SK-N-SH (cell line): Measurements from ENCODE around the gene TCEAL5. TPM values are rescaled to one million over a fixed set of nuclear protein-coding genes. Genes with fewer than 3 reads are reported as not detected.
"Not testable (repeated sequence)": the region's sequence is repeated elsewhere in the genome, so short reads cannot be mapped to it uniquely, and the experiment has no call there.

Experiments used
- CTCF ChIA-PET: fragments of 300-600, 350-600 bp; formaldehyde crosslinking; extraction: SDS; loops from one replicate; lab custom pipeline; 2021; lab: Yijun Ruan, JAX
- POLR2A ChIA-PET: fragments of 350-600 bp; sonication (Branson Sonifier 250); formaldehyde crosslinking; extraction: SDS; loops from one replicate; lab custom pipeline; 2020; ENCODE audit warnings: antibody characterized with exemption, inconsistent platforms; lab: Yijun Ruan, JAX
- DNase-seq: peaks from one replicate; pipeline ENCODE4 v3.0.0; 2012
- H2AFZ ChIP-seq: fragments of 200-600 bp; sonication (generic); 2 replicates; pipeline ENCODE4 v1.8.1; 2016; ENCODE audit warnings: antibody characterized with exemption, mild to moderate bottlenecking, low read depth
- H3F3A ChIP-seq: fragments of 200-600 bp; sonication (generic); replicated peaks from 2 replicates; pipeline ENCODE3; 2016; ENCODE audit warnings: antibody characterized with exemption, mild to moderate bottlenecking; ENCODE audit not compliant: insufficient read depth
- H3K27ac ChIP-seq, 2 experiments: fragments of 200-500 bp in 1 of 2; fragments of 200-600 bp in 1 of 2; sonication (Bioruptor generic) in 1 of 2; sonication (generic), shearing (Covaris generic) in 1 of 2; 2 replicates each; pipeline versions ENCODE4 v1.5.1 to v1.6.1; 2014 to 2016; ENCODE audit warnings: low read depth in 2 of 2, inconsistent platforms in 1 of 2, low read length in 1 of 2, mild to moderate bottlenecking in 1 of 2, mixed read lengths in 1 of 2
- H3K27me3 ChIP-seq: fragments of 200-600 bp; sonication (generic), shearing (Covaris generic); 2 replicates; pipeline ENCODE4 v1.6.1; 2016; ENCODE audit warnings: mixed run types; ENCODE audit not compliant: insufficient read depth
- H3K36me3 ChIP-seq, 2 experiments: fragments of 200-500 bp in 1 of 2; fragments of 200-600 bp in 1 of 2; sonication (Bioruptor generic) in 1 of 2; sonication (generic) in 1 of 2; replicated peaks in 1 of 2; 2 replicates each; pipeline versions ENCODE3 to v1.5.1; 2014 to 2016; ENCODE audit warnings: low read length in 1 of 2, mild to moderate bottlenecking in 1 of 2; ENCODE audit not compliant: insufficient read depth in 2 of 2, control insufficient read depth in 1 of 2
- H3K4me1 ChIP-seq, 2 experiments: fragments of 200-500 bp in 1 of 2; fragments of 200-600 bp in 1 of 2; sonication (Bioruptor generic) in 1 of 2; sonication (generic), shearing (Covaris generic) in 1 of 2; 2 replicates each; pipeline versions ENCODE4 v1.5.1 to v1.6.1; 2014 to 2016; ENCODE audit warnings: low read depth in 1 of 2, low read length in 1 of 2, mixed run types in 1 of 2; ENCODE audit not compliant: insufficient read depth in 2 of 2, control insufficient read depth in 1 of 2
- H3K4me2 ChIP-seq: fragments of 200-600 bp; sonication (generic), shearing (Covaris generic); 2 replicates; pipeline ENCODE4 v1.6.1; 2017; ENCODE audit warnings: mixed run types
- H3K4me3 ChIP-seq, 2 experiments: fragments of 200-500 bp in 1 of 2; fragments of 200-600 bp in 1 of 2; sonication (Bioruptor generic) in 1 of 2; sonication (generic), shearing (Covaris generic) in 1 of 2; 2 replicates each; pipeline versions ENCODE4 v1.5.1 to v1.8.1; 2014 to 2016; ENCODE audit warnings: low read depth in 2 of 2, inconsistent platforms in 1 of 2, low read length in 1 of 2, mild to moderate bottlenecking in 1 of 2, mixed read lengths in 1 of 2, moderate library complexity in 1 of 2
- H3K79me2 ChIP-seq: fragments of 200-600 bp; sonication (generic); 2 replicates; pipeline ENCODE4 v1.8.1; 2017; ENCODE audit warnings: mild to moderate bottlenecking; ENCODE audit not compliant: insufficient read depth
- H3K9ac ChIP-seq: fragments of 200-600 bp; sonication (generic); 2 replicates; pipeline ENCODE4 v1.6.1; 2017; ENCODE audit warnings: mixed run types
- H3K9me2 ChIP-seq: fragments of 200-600 bp; sonication (generic); 2 replicates; pipeline ENCODE4 v1.6.1; 2017; ENCODE audit warnings: mixed run types
- H3K9me3 ChIP-seq: fragments of 200-600 bp; sonication (generic); 2 replicates; pipeline ENCODE4 v1.6.1; 2017; ENCODE audit warnings: mixed run types, mild to moderate bottlenecking, moderate library complexity
- H4K20me1 ChIP-seq: fragments of 200-600 bp; sonication (generic); 2 replicates; pipeline ENCODE4 v1.6.1; 2017; ENCODE audit warnings: mild to moderate bottlenecking, mixed run types; ENCODE audit not compliant: insufficient read depth
- FOXJ3 ChIP-seq: sonication (generic); formaldehyde crosslinking; IDR thresholded peaks from 2 replicates; pipeline ENCODE4 v1.5.1; 2020; ENCODE audit warnings: mild to moderate bottlenecking, missing genetic modification reagents
- GABPA ChIP-seq: IDR thresholded peaks from 2 replicates; pipeline ENCODE4 v1.4.0; 2012; ENCODE audit warnings: low read depth, mild to moderate bottlenecking
- IRF3 ChIP-seq: fragments of 150-350 bp; IDR thresholded peaks from 2 replicates; pipeline ENCODE4 v1.6.1; 2016; ENCODE audit warnings: mild to moderate bottlenecking, low read depth, low read length
- MEF2A ChIP-seq: IDR thresholded peaks from 2 replicates; pipeline ENCODE4 v1.4.0; 2012; ENCODE audit warnings: low read depth, borderline replicate concordance
- MXI1 ChIP-seq: IDR thresholded peaks from 2 replicates; pipeline ENCODE4 v1.6.1; 2012; ENCODE audit warnings: mild to moderate bottlenecking, low read depth, low read length, improper control_type of control experiment
- NFIC ChIP-seq: IDR thresholded peaks from 2 replicates; pipeline ENCODE4 v1.4.0; 2012; ENCODE audit warnings: borderline replicate concordance
- NRF1 ChIP-seq: IDR thresholded peaks from 2 replicates; pipeline ENCODE4 v1.6.1; 2012; ENCODE audit warnings: low read depth, mild to moderate bottlenecking, low read length
- REST ChIP-seq: IDR thresholded peaks from 2 replicates; pipeline ENCODE4 v1.6.1; 2012; ENCODE audit warnings: mild to moderate bottlenecking, low read depth, low read length, moderate library complexity
- SMC3 ChIP-seq: IDR thresholded peaks from 2 replicates; pipeline ENCODE4 v1.6.1; 2012; ENCODE audit warnings: low read depth, low read length, improper control_type of control experiment
- TCF12 ChIP-seq: IDR thresholded peaks from 2 replicates; pipeline ENCODE4 v1.4.0; 2012
- TEAD4 ChIP-seq: IDR thresholded peaks from 2 replicates; pipeline ENCODE4 v1.4.0; 2012; ENCODE audit warnings: mild to moderate bottlenecking, borderline replicate concordance; ENCODE audit not compliant: insufficient read depth
- USF1 ChIP-seq: IDR thresholded peaks from 2 replicates; pipeline ENCODE4 v1.4.0; 2012; ENCODE audit warnings: low read depth, borderline replicate concordance
- WGBS: methylation state at CpG from one replicate; pipeline ENCODE4 v1.1.6; 2017; ENCODE audit warnings: low lambda C conversion rate; 5-methylcytosine and 5-hydroxymethylcytosine counted together
- polyA plus RNA-seq, 3 experiments: library from polyadenylated mRNA; depleted of rRNA; stranded (reverse); fragments of >200 nt; gene quantifications; 2 replicates each; pipeline ENCODE4 v1.2.3, GENCODE V29; 2012

The TCEAL5 gene
- polyA plus RNA-seq, 1 of the 3 experiments (the other 2 are of a cell fraction): 0.43 TPM

GRCh38 chrX:103305666-103306065, 29.1 kb upstream of the TCEAL5 start:
- H3K4me3 ChIP-seq, H3K9me3 ChIP-seq, DNase-seq, H3K79me2 ChIP-seq, H4K20me1 ChIP-seq, H3K9me2 ChIP-seq, H3K27ac ChIP-seq, H3K36me3 ChIP-seq, H3K4me1 ChIP-seq, POLR2A ChIA-PET, H3K4me2 ChIP-seq, H2AFZ ChIP-seq, H3F3A ChIP-seq, CTCF ChIA-PET, H3K27me3 ChIP-seq, H3K9ac ChIP-seq: not testable (repeated sequence)
- WGBS: 48% methylated on average over 4 of the region's 4 CpGs

GRCh38 chrX:103304705-103305104, 28.2 kb upstream of the TCEAL5 start:
- no peak overlapping the region for H3K4me3 ChIP-seq
- DNase-seq: no peak
- H3F3A ChIP-seq: no peaks in the 10 kb centered on the region
- no peaks in the 10 kb centered on the region; the same call in 1 of the 2 replicates for H3K27me3 ChIP-seq
- POLR2A ChIA-PET: no interaction called here
- H3K9me2 ChIP-seq: no peaks in the 10 kb centered on the region
- no peak for TF ChIP-seq NRF1
- no peak for TF ChIP-seq MEF2A
- no peak for TF ChIP-seq FOXJ3 (CRISPR knock-in tag)
- TF ChIP-seq IRF3: no peak
- H3K27ac ChIP-seq: no peak overlapping the region
- no peak overlapping the region for H3K4me2 ChIP-seq
- peaks cover 0 to 3% of the 10 kb centered on the region in 2 experiments; a peak in 1 of 4 replicates for H3K4me1 ChIP-seq
- no peaks in the 10 kb centered on the region for H3K79me2 ChIP-seq
- no peak overlapping the region for H3K9ac ChIP-seq
- no peak overlapping the region for H2AFZ ChIP-seq
- no peaks in the 10 kb centered on the region for H4K20me1 ChIP-seq
- no peaks in the 10 kb centered on the region for H3K9me3 ChIP-seq
- H3K36me3 ChIP-seq: no peaks in the 10 kb centered on the region
- CTCF ChIA-PET: no interaction called here

- Histone ChIP-seq H4K20me1 (no peaks in the 10 kb centered on the region), H3K9ac (no peak overlapping the region), H3K4me2 (no peak overlapping the region), H3K4me3 (no peak overlapping the region), H3K27ac (no peak overlapping the region), H2AFZ (no peak overlapping the region), H3K4me1 (no peaks in the 10 kb centered on the region), H3K27me3 (no peaks in the 10 kb centered on the region; the same call in 1 of the 2 replicates), H3F3A (no peaks in the 10 kb centered on the region), H3K79me2 (no peaks in the 10 kb centered on the region), H3K9me2 (no peaks in the 10 kb centered on the region), H3K9me3 (no peaks in the 10 kb centered on the region), H3K36me3 (no peaks in the 10 kb centered on the region)
- no peak for DNase-seq
- CTCF ChIA-PET: no interaction called here
- POLR2A ChIA-PET: no interaction called here
- no peak for TF ChIP-seq TCF12
- no peak for TF ChIP-seq TEAD4
- no peak for TF ChIP-seq REST
- no peak for TF ChIP-seq SMC3
- TF ChIP-seq MXI1: no peak
- TF ChIP-seq USF1: no peak
- no peak for TF ChIP-seq NFIC
- no peak for TF ChIP-seq GABPA
- 4% methylated on average over 2 of the region's 2 CpGs for WGBS
Observed at GRCh38 chrX:103293118-103293517, 16.6 kb upstream of the TCEAL5 start.
